C4-2B (cell line): ENCODE data around the gene ADGRB2.

Experiments
- ZFX ChIP-seq: fragments of 450-650 bp; IDR thresholded peaks from 2 replicates; pipeline ENCODE4 v1.6.1; 2017
- TF ChIP-seq, protein P1 (sequence below): fragments of 450-650 bp; conservative IDR thresholded peaks from 2 replicates; pipeline ENCODE4 v1.5.1; 2017; ENCODE audit warnings: mild to moderate bottlenecking

DNA sequence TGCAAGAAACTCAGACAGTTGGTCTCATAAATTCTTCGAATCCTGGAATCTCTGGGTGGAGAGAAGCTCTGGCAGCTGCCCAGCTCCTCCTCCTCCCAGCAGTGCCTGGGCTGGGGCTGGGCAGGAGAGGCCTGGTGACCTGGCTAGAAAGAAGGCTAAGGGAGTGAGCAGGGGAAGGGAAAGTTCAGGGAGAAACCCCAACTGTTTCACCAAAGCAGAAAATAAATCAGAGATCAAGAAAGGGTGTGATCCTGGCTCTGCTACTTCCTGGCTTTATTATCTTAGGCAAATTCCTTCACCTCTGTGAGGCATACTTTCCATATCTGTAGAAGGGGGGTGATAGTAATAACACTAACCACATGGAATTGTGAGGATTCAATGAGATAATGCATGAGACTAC is 51.5 kb downstream of the ADGRB2 start:
- TF ChIP-seq, protein P1, sequence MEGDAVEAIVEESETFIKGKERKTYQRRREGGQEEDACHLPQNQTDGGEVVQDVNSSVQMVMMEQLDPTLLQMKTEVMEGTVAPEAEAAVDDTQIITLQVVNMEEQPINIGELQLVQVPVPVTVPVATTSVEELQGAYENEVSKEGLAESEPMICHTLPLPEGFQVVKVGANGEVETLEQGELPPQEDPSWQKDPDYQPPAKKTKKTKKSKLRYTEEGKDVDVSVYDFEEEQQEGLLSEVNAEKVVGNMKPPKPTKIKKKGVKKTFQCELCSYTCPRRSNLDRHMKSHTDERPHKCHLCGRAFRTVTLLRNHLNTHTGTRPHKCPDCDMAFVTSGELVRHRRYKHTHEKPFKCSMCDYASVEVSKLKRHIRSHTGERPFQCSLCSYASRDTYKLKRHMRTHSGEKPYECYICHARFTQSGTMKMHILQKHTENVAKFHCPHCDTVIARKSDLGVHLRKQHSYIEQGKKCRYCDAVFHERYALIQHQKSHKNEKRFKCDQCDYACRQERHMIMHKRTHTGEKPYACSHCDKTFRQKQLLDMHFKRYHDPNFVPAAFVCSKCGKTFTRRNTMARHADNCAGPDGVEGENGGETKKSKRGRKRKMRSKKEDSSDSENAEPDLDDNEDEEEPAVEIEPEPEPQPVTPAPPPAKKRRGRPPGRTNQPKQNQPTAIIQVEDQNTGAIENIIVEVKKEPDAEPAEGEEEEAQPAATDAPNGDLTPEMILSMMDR = no peak
- no peak for TF ChIP-seq ZFX
